ENCODE results near the gene HECTD1. TPM values are rescaled to one million over a fixed set of nuclear protein-coding genes. Genes with fewer than 3 reads are reported as not detected.

Gene HECTD1
- polyA plus RNA-seq, 1 experiment = 121 TPM

DNA sequence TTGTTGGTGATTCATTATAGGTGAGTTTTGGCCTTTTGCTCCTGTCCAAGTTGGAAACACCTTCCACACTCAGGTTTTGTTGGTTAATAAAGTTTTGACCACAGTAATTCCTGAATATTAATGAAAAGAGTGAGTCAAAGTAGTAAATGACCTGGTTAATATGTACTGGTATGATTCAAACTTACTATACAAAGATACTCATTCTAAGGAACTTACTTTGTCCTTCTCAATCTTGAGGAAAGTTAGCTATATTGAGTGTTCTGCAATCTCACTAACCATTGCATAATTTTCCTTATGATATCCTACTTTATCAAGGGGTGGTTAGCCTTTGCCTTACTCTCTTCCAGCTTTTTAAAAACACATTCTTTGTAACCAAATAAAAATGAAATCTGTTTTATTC lies 20.9 kb upstream of the HECTD1 start:
- POLR2A ChIA-PET = interaction anchor here (0.7 to 2.0 kb wide), 3 partner anchors 35 to 45 kb away, joined by 3 to 17 read pairs (median 4); no protein-coding TSS in a partner anchor

DNA sequence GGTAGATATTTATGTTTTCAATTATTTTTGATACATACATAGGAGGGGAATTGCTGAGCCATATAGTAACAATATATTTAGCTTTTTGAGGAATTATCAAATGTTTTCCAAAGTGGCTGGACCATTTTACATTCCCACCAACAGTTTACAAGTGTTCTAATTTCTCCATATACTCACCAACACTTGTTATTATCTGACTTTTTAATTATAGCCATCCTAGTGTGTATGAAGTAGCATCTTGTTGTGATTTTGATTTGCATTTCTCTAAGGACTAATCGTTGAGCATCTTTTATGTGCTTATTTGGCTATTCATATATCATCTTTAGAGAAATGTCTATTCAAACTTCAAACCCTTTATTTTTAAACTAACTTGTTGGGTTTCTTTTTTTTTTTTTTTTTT lies 17.2 kb upstream of the HECTD1 start:
- POLR2A ChIA-PET = interaction anchor here (0.6 kb wide), 1 partner anchor 26 kb away, joined by 4 read pairs; no protein-coding TSS in a partner anchor
- Histone ChIP-seq H3K27ac (ENCODE audit: low read depth, low read length) (no peak overlapping the region), H3K4me3 (ENCODE audit: low read depth, low read length) (no peak overlapping the region), H3K27me3 (ENCODE audit: control insufficient read depth, insufficient read depth, low read length) (no peaks in the 10 kb centered on the region), H3K9me3 (ENCODE audit: control insufficient read depth, insufficient read depth, low read length) (no peaks in the 10 kb centered on the region)
- TF ChIP-seq, protein P1, sequence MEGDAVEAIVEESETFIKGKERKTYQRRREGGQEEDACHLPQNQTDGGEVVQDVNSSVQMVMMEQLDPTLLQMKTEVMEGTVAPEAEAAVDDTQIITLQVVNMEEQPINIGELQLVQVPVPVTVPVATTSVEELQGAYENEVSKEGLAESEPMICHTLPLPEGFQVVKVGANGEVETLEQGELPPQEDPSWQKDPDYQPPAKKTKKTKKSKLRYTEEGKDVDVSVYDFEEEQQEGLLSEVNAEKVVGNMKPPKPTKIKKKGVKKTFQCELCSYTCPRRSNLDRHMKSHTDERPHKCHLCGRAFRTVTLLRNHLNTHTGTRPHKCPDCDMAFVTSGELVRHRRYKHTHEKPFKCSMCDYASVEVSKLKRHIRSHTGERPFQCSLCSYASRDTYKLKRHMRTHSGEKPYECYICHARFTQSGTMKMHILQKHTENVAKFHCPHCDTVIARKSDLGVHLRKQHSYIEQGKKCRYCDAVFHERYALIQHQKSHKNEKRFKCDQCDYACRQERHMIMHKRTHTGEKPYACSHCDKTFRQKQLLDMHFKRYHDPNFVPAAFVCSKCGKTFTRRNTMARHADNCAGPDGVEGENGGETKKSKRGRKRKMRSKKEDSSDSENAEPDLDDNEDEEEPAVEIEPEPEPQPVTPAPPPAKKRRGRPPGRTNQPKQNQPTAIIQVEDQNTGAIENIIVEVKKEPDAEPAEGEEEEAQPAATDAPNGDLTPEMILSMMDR (IDR thresholded peaks at IDR 0.05; ENCODE audit: low read depth, low read length) = no peak
- CTCF ChIA-PET = no interaction called here
- DNase-seq (ENCODE audit: low read depth, low spot score) = no peak

More for the DNA sequence above, 20.9 kb upstream of the HECTD1 start:
- no peak for DNase-seq (ENCODE audit: low read depth, low spot score)
- TF ChIP-seq, protein P1 (IDR thresholded peaks at IDR 0.05; ENCODE audit: low read depth, low read length) = no peak
- H3K4me3 ChIP-seq (ENCODE audit: low read depth, low read length) = no peak overlapping the region
- H3K27me3 ChIP-seq (ENCODE audit: control insufficient read depth, insufficient read depth, low read length) = no peaks in the 10 kb centered on the region
- H3K9me3 ChIP-seq (ENCODE audit: control insufficient read depth, insufficient read depth, low read length) = no peaks in the 10 kb centered on the region
- no peak overlapping the region for H3K27ac ChIP-seq (ENCODE audit: low read depth, low read length)
- CTCF ChIA-PET = interaction anchor here (3.6 kb wide), 1 partner anchor 20 kb away, joined by 19 read pairs; the partner anchor contains the start of gene HECTD1

DNA sequence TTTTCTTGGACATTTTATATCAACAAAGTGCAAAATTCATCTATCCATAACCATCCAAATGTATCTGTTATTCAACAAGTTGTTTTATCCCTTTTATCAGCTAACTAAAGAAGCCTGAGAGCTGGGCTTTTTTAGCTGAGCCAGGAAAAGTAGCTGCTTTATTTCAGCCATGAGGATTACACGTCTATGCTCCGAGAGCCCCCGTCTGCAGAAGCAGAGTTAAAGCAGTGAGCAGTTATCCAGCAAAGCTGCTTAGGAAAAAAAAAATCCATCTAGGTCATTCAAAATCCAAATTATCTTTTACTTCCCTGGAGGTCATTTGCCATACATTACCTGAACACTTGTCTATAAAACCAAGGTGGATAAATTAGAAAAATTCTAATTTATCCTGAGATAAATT lies 15.7 kb upstream of the HECTD1 start:
- TF ChIP-seq, protein P1 (IDR thresholded peaks at IDR 0.05; ENCODE audit: low read depth, low read length) = no peak
- ChIA-PET POLR2A (no interaction called here), CTCF (no interaction called here)
- H3K4me3 ChIP-seq (ENCODE audit: low read depth, low read length) = no peak overlapping the region
- H3K27ac ChIP-seq (ENCODE audit: low read depth, low read length) = no peak overlapping the region
- no peaks in the 10 kb centered on the region for H3K9me3 ChIP-seq (ENCODE audit: control insufficient read depth, insufficient read depth, low read length)
- H3K27me3 ChIP-seq (ENCODE audit: control insufficient read depth, insufficient read depth, low read length) = no peaks in the 10 kb centered on the region
- no peak for DNase-seq (ENCODE audit: low read depth, low spot score)

- Histone ChIP-seq H3K4me3 (ENCODE audit: low read depth, low read length) (no peak overlapping the region), H3K27ac (ENCODE audit: low read depth, low read length) (no peak overlapping the region), H3K27me3 (ENCODE audit: control insufficient read depth, insufficient read depth, low read length) (no peaks in the 10 kb centered on the region), H3K9me3 (ENCODE audit: control insufficient read depth, insufficient read depth, low read length) (no peaks in the 10 kb centered on the region)
- TF ChIP-seq, protein P1 (IDR thresholded peaks at IDR 0.05; ENCODE audit: low read depth, low read length) = no peak
- CTCF ChIA-PET = no interaction called here
- DNase-seq (ENCODE audit: low read depth, low spot score) = no peak
- POLR2A ChIA-PET = no interaction called here
Observed at GRCh38 chr14:31222834-31223233, 15.2 kb upstream of the HECTD1 start.

- Histone ChIP-seq H3K4me3 (ENCODE audit: low read depth, low read length) (no peak overlapping the region), H3K27ac (ENCODE audit: low read depth, low read length) (no peak overlapping the region), H3K27me3 (ENCODE audit: control insufficient read depth, insufficient read depth, low read length) (no peaks in the 10 kb centered on the region), H3K9me3 (ENCODE audit: control insufficient read depth, insufficient read depth, low read length) (no peaks in the 10 kb centered on the region)
- no peak for DNase-seq (ENCODE audit: low read depth, low spot score)
- CTCF ChIA-PET = interaction anchor here (0.9 kb wide), 1 partner anchor 14 kb away, joined by 3 read pairs; the partner anchor contains the start of gene HECTD1
- TF ChIP-seq, protein P1 (IDR thresholded peaks at IDR 0.05; ENCODE audit: low read depth, low read length) = no peak
- POLR2A ChIA-PET = no interaction called here
Observed at GRCh38 chr14:31221266-31221665, 13.7 kb upstream of the HECTD1 start.

Data from AG04450 (cell line).